SW 1271 (cell line): ENCODE data around the gene CORT.
A peak's percentile ranks its signal among the peaks of the same experiment; 100 is the strongest.

Experiments
- DNase-seq, 2 experiments: peaks; one replicate each; lab custom pipeline; 2025; lab: John Stamatoyannopoulos, UW

Gene CORT

GRCh38 chr1:10474613-10475507, 25.0 kb downstream of the CORT start, which contains the start of gene PEX14:
Gene PEX14 (plus strand): TSS chr1:10474950. CDS start chr1:10474967, 17 bp downstream.
- peak; percentile 61 to 86 for DNase-seq

GRCh38 chr1:10475510-10475909, 25.7 kb downstream of the CORT start:
- DNase-seq, result no peak

- no peak for DNase-seq
Observed at GRCh38 chr1:10479296-10479695, 29.5 kb downstream of the CORT start.

GRCh38 chr1:10480614-10481013, 30.8 kb downstream of the CORT start:
- DNase-seq, result no peak

GRCh38 chr1:10484521-10484920, 34.7 kb downstream of the CORT start:
- DNase-seq, result no peak

GRCh38 chr1:10489291-10490055, 39.6 kb downstream of the CORT start:
- DNase-seq, result no peak

GRCh38 chr1:10490286-10490970, 40.6 kb downstream of the CORT start:
- DNase-seq, result no peak

- DNase-seq, result no peak
Observed at GRCh38 chr1:10494418-10494753, 44.6 kb downstream of the CORT start.

- peak in 1 of 2 experiments; percentile 36 for DNase-seq
Observed at GRCh38 chr1:10494754-10495474, 45.1 kb downstream of the CORT start.

GRCh38 chr1:10495475-10495817, 45.6 kb downstream of the CORT start:
- no peak for DNase-seq

- no peak for DNase-seq
Observed at GRCh38 chr1:10495952-10496351, 46.1 kb downstream of the CORT start.

- no peak for DNase-seq
Observed at GRCh38 chr1:10497109-10497508, 47.3 kb downstream of the CORT start.

- no peak for DNase-seq
Observed at GRCh38 chr1:10498231-10498630, 48.4 kb downstream of the CORT start.
